IMR-90 (cell line): ENCODE measurements around the gene TCHP. TPM values are rescaled to one million over a fixed set of nuclear protein-coding genes. Genes with fewer than 3 reads are reported as not detected.

ENCODE experiments used
- ATAC-seq: fragments of 200-7000 bp; cut with Tn5 transposase; 2 replicates; pipeline ENCODE4 v1.9.1; 2020; ENCODE audit warnings: low read depth, mild to moderate bottlenecking, moderate library complexity
- BruUV-seq: library from RNA; stranded (reverse); fragments of 400-500 nt; replicated peaks from 2 replicates; lab custom pipeline; 2021; lab: Mats Ljungman, UMichigan
- CTCF ChIA-PET: fragments of 300-600 bp; formaldehyde crosslinking; extraction: SDS; loops from one replicate; lab custom pipeline; 2021; ENCODE audit warnings: antibody characterized with exemption; lab: Yijun Ruan, JAX
- POLR2A ChIA-PET: fragments of 300-600 bp; sonication (Branson Sonifier 250); formaldehyde crosslinking; loops from one replicate; lab custom pipeline; 2022; ENCODE audit warnings: antibody characterized with exemption; ENCODE audit not compliant: unreplicated experiment; lab: Charles Lee
- DNase-seq: peaks from one replicate; pipeline ENCODE4 v3.0.0; 2013
- H2AFZ ChIP-seq: replicated peaks from 2 replicates; pipeline ENCODE3; 2013; ENCODE audit warnings: low read length, mild to moderate bottlenecking; ENCODE audit not compliant: poor library complexity
- H2AK5ac ChIP-seq: 2 replicates; pipeline ENCODE4 v1.6.1; 2013; ENCODE audit warnings: low read depth, low read length, inconsistent platforms
- H2AK9ac ChIP-seq: replicated peaks from 2 replicates; pipeline ENCODE3; 2013; ENCODE audit warnings: mild to moderate bottlenecking, low read depth, low read length, moderate library complexity; ENCODE audit not compliant: poor library complexity
- H2BK120ac ChIP-seq: 2 replicates; pipeline ENCODE4 v1.6.1; 2013; ENCODE audit warnings: low read depth, low read length, inconsistent platforms
- H2BK15ac ChIP-seq: 3 replicates; pipeline ENCODE4 v1.6.1; 2013; ENCODE audit warnings: low read depth, low read length, inconsistent platforms
- H2BK20ac ChIP-seq: 2 replicates; pipeline ENCODE4 v1.6.1; 2013; ENCODE audit warnings: low read depth, mild to moderate bottlenecking, inconsistent platforms, low read length, moderate library complexity
- H2BK5ac ChIP-seq: 2 replicates; pipeline ENCODE4 v1.6.1; 2013; ENCODE audit warnings: mild to moderate bottlenecking, low read depth, low read length, inconsistent platforms; ENCODE audit not compliant: poor library complexity, severe bottlenecking
- H3K14ac ChIP-seq: replicated peaks from 2 replicates; pipeline ENCODE4 v1.6.1; 2013; ENCODE audit warnings: low read depth, low read length, inconsistent platforms
- H3K18ac ChIP-seq: 2 replicates; pipeline ENCODE4 v1.6.1; 2013; ENCODE audit warnings: low read depth, low read length, control low read depth
- H3K23ac ChIP-seq: 2 replicates; pipeline ENCODE4 v1.6.1; 2013; ENCODE audit warnings: low read depth, low read length, inconsistent platforms
- H3K27ac ChIP-seq: 2 replicates; pipeline ENCODE4 v1.5.1; 2013; ENCODE audit warnings: mild to moderate bottlenecking, control low read depth, low read length; ENCODE audit not compliant: insufficient read depth
- H3K27me3 ChIP-seq: 2 replicates; pipeline ENCODE4 v1.6.1; 2013; ENCODE audit warnings: low read length; ENCODE audit not compliant: control insufficient read depth, insufficient read depth
- H3K36me3 ChIP-seq: 2 replicates; pipeline ENCODE4 v1.6.1; 2013; ENCODE audit warnings: low read length, mixed read lengths; ENCODE audit not compliant: control insufficient read depth, insufficient read depth
- H3K4ac ChIP-seq: 2 replicates; pipeline ENCODE4 v1.6.1; 2013; ENCODE audit warnings: low read depth, low read length, inconsistent platforms
- H3K4me1 ChIP-seq: 2 replicates; pipeline ENCODE4 v1.6.1; 2013; ENCODE audit warnings: low read length, mixed read lengths; ENCODE audit not compliant: control insufficient read depth, insufficient read depth
- H3K4me2 ChIP-seq: 2 replicates; pipeline ENCODE4 v1.6.1; 2013; ENCODE audit warnings: low read depth, mild to moderate bottlenecking, control low read depth, low read length, moderate library complexity
- H3K4me3 ChIP-seq: 2 replicates; pipeline ENCODE4 v1.5.1; 2013; ENCODE audit warnings: low read depth, mild to moderate bottlenecking, control low read depth, low read length, moderate library complexity; ENCODE audit not compliant: insufficient read depth
- H3K56ac ChIP-seq: 2 replicates; pipeline ENCODE4 v1.6.1; 2013; ENCODE audit warnings: low read length, inconsistent platforms; ENCODE audit not compliant: insufficient read depth; ENCODE audit errors: extremely low read depth
- H3K79me1 ChIP-seq, 2 experiments: 2 replicates each; pipeline ENCODE4 v1.6.1; 2013; ENCODE audit warnings: low read length in 2 of 2, inconsistent platforms in 1 of 2, low read depth in 1 of 2
- H3K9ac ChIP-seq: 2 replicates; pipeline ENCODE4 v1.6.1; 2013; ENCODE audit warnings: low read depth, low read length, control low read depth
- H3K9me1 ChIP-seq: 2 replicates; pipeline ENCODE4 v1.6.1; 2013; ENCODE audit warnings: low read length, inconsistent platforms; ENCODE audit not compliant: insufficient read depth
- H3K9me3 ChIP-seq: 2 replicates; pipeline ENCODE4 v1.6.1; 2013; ENCODE audit warnings: low read length; ENCODE audit not compliant: control insufficient read depth, insufficient read depth
- H4K20me1 ChIP-seq: 2 replicates; pipeline ENCODE4 v1.6.1; 2013; ENCODE audit warnings: low read length, inconsistent platforms; ENCODE audit not compliant: insufficient read depth
- H4K5ac ChIP-seq: 2 replicates; pipeline ENCODE4 v1.6.1; 2013; ENCODE audit warnings: mild to moderate bottlenecking, low read depth, low read length, control low read depth
- H4K8ac ChIP-seq, 2 experiments: 2 replicates each; pipeline ENCODE4 v1.6.1; 2013; ENCODE audit warnings: low read depth in 2 of 2, low read length in 2 of 2, control low read depth in 1 of 2, inconsistent platforms in 1 of 2
- H4K91ac ChIP-seq: 2 replicates; pipeline ENCODE4 v1.6.1; 2013; ENCODE audit warnings: low read depth, low read length, inconsistent platforms; ENCODE audit not compliant: insufficient read depth
- BHLHE40 ChIP-seq: fragments of 150-350 bp; IDR thresholded peaks from 2 replicates; pipeline ENCODE4 v1.6.1; 2016; ENCODE audit warnings: mild to moderate bottlenecking, low read depth, low read length
- CTCF ChIP-seq: conservative IDR thresholded peaks from 2 replicates; pipeline ENCODE4 v1.5.1; 2012; ENCODE audit warnings: mild to moderate bottlenecking, low read depth, low read length, improper control_type of control experiment
- ELK1 ChIP-seq: fragments of 150-350 bp; IDR thresholded peaks from 2 replicates; pipeline ENCODE4 v1.6.1; 2016; ENCODE audit warnings: low read depth, mild to moderate bottlenecking, low read length, moderate library complexity, borderline replicate concordance
- MAFK ChIP-seq: IDR thresholded peaks from 2 replicates; pipeline ENCODE4 v1.6.1; 2012; ENCODE audit warnings: low read depth, low read length, improper control_type of control experiment
- MXI1 ChIP-seq: IDR thresholded peaks from 2 replicates; pipeline ENCODE4 v1.6.1; 2012; ENCODE audit warnings: low read depth, mild to moderate bottlenecking, low read length, moderate library complexity, borderline replicate concordance
- POLR2A ChIP-seq: IDR thresholded peaks from 2 replicates; pipeline ENCODE4 v1.6.1; 2012; ENCODE audit warnings: mild to moderate bottlenecking, low read depth, low read length
- RAD21 ChIP-seq: IDR thresholded peaks from 2 replicates; pipeline ENCODE4 v1.6.1; 2012; ENCODE audit warnings: low read length, improper control_type of control experiment
- RCOR1 ChIP-seq: IDR thresholded peaks from 2 replicates; pipeline ENCODE4 v1.6.1; 2012; ENCODE audit warnings: mild to moderate bottlenecking, low read length, improper control_type of control experiment; ENCODE audit not compliant: insufficient replicate concordance
- RFX5 ChIP-seq: IDR thresholded peaks from 2 replicates; pipeline ENCODE4 v1.8.0; 2012; ENCODE audit warnings: low read depth, mild to moderate bottlenecking, low read length, moderate library complexity
- SMC3 ChIP-seq: fragments of 150-350 bp; IDR thresholded peaks from 2 replicates; pipeline ENCODE4 v1.6.1; 2016; ENCODE audit warnings: low read depth, mild to moderate bottlenecking, antibody characterized with exemption, low read length, moderate library complexity
- WGBS, 2 experiments: methylation state at CpG; one replicate each; pipeline versions ENCODE4 v1.1.5 to v1.1.7; 2013; ENCODE audit warnings: missing lambda C conversion rate in 2 of 2; ENCODE audit not compliant: insufficient read length in 1 of 2; ENCODE audit errors: extremely low coverage in 2 of 2; 5-methylcytosine and 5-hydroxymethylcytosine counted together
- dilution Hi-C: fragments of 300-500 bp; cut with HindIII; formaldehyde crosslinking; loops from one replicate; pipeline ENCODE4 v1.14.3; 2018; ENCODE audit warnings: low sequenced_read_pairs; ENCODE audit not compliant: unreplicated experiment
- in situ Hi-C: fragments of 300-500 bp; cut with MboI; formaldehyde crosslinking; loops from 3 replicates; pipeline ENCODE4 v1.14.3; 2019; ENCODE audit warnings: low sequenced_read_pairs, inconsistent platforms, mixed read lengths
- intact Hi-C: fragments of 100-400 bp; cut with micrococcal nuclease; formaldehyde crosslinking; loops from 2 replicates; pipeline ENCODE4 v1.10.0; 2022
- polyA plus RNA-seq, 3 experiments: library from polyadenylated mRNA; depleted of rRNA; stranded (reverse); fragments of >200 nt; gene quantifications; 2 replicates each; pipeline ENCODE4 v1.2.3, GENCODE V29; 2012; ENCODE audit warnings: low replicate concordance in 1 of 3
- total RNA-seq: library from RNA; depleted of rRNA; stranded (reverse); fragments of >200 nt; gene quantifications from 2 replicates; pipeline ENCODE4 v1.2.3, GENCODE V29; 2012
- TF ChIP-seq, protein P1 (sequence below): fragments of 150-350 bp; IDR thresholded peaks from 2 replicates; pipeline ENCODE4 v1.6.1; 2017; ENCODE audit warnings: mild to moderate bottlenecking, antibody characterized with exemption, low read length, low read depth

TCHP gene
- total and polyA plus RNA-seq, 2 of the 4 experiments (the other 2 are of a cell fraction) = 6.1 to 13.4 TPM

- dilution Hi-C loops = no loop called here
- no TSS peak for BruUV-seq
- Histone ChIP-seq H3K4ac (no peak overlapping the region), H2BK120ac (no peak overlapping the region), H3K4me2 (no peak overlapping the region), H4K20me1 (no peaks in the 10 kb centered on the region), H2AK5ac (peak overlapping the region; percentile 21; the same call in 1 of the 2 replicates), H2BK20ac (no peak overlapping the region), H3K36me3 (peaks cover 37% of the 10 kb centered on the region), H3K9me1 (no peaks in the 10 kb centered on the region), H2BK15ac (no peak overlapping the region), H2BK5ac (no peak overlapping the region), H3K27ac (no peak overlapping the region), H3K18ac (no peak overlapping the region), H3K79me1 (no peaks in the 10 kb centered on the region), H3K9ac (no peak overlapping the region), H3K4me1 (no peaks in the 10 kb centered on the region; the same call in 1 of the 2 replicates), H3K4me3 (no peak overlapping the region), H2AK9ac (no peak overlapping the region), H3K56ac (no peak overlapping the region), H3K23ac (no peak overlapping the region), H2AFZ (no peak overlapping the region), H3K14ac (no peak overlapping the region), H4K8ac (no peak overlapping the region), H4K91ac (no peak overlapping the region), H4K5ac (no peak overlapping the region), H3K27me3 (no peaks in the 10 kb centered on the region), H3K9me3 (no peaks in the 10 kb centered on the region)
- CTCF ChIA-PET = no interaction called here
- DNase-seq (peak; percentile 27), ATAC-seq (no peak)
- TF ChIP-seq RFX5 (no peak), POLR2A (no peak), BHLHE40 (no peak), MAFK (no peak), CTCF (no peak), SMC3 (no peak), MXI1 (no peak), RCOR1 (no peak), ELK1 (no peak), RAD21 (no peak)
- TF ChIP-seq, protein P1, sequence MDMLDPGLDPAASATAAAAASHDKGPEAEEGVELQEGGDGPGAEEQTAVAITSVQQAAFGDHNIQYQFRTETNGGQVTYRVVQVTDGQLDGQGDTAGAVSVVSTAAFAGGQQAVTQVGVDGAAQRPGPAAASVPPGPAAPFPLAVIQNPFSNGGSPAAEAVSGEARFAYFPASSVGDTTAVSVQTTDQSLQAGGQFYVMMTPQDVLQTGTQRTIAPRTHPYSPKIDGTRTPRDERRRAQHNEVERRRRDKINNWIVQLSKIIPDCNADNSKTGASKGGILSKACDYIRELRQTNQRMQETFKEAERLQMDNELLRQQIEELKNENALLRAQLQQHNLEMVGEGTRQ = no peak
- intact Hi-C loops = loop anchor here (5.0 kb wide), 1 partner anchor 67 kb away; the partner anchor contains the start of genes ANKRD13A and GIT2
- in situ Hi-C loops = no loop called here
- POLR2A ChIA-PET = no interaction called here
- WGBS, 2 experiments = 79% methylated on average over 14 of the region's 16 CpGs; no CpG with 5 or more reads in 1 of the 2 experiments
Measured at GRCh38 chr12:109930028-109930800, 30.1 kb downstream of the TCHP start.
